Uterus (tissue), 4 donors: ENCODE data around the gene IPO13. TPM values are rescaled to one million over a fixed set of nuclear protein-coding genes. Genes with fewer than 3 reads are reported as not detected.

Source experiments
- DNase-seq, 2 donors: peaks; one replicate each; pipeline ENCODE4 v3.0.0-alpha.2; 2019 to 2020
- H3K27ac ChIP-seq, 2 donors: fragments of 200-600 bp; sonication (generic); 1 replicate in 1 of 2; 2 replicates in 1 of 2; pipeline ENCODE4 v1.5.1; 2016 to 2018
- H3K27me3 ChIP-seq, 2 donors: fragments of 200-600 bp; sonication (generic); one replicate each; pipeline ENCODE4 v1.5.1; 2018 to 2019; ENCODE audit warnings: control low read depth in 1 of 2
- H3K36me3 ChIP-seq, 2 donors: fragments of 200-600 bp; sonication (generic); one replicate each; pipeline ENCODE4 v1.5.1; 2019; ENCODE audit warnings: control low read depth in 1 of 2
- H3K4me1 ChIP-seq, 2 donors: fragments of 200-600 bp; sonication (generic); one replicate each; pipeline ENCODE4 v1.5.1; 2018 to 2019; ENCODE audit warnings: control low read depth in 1 of 2
- H3K4me3 ChIP-seq, 2 donors: fragments of 200-600 bp; sonication (generic); 1 replicate in 1 of 2; 2 replicates in 1 of 2; pipeline ENCODE4 v1.5.1; 2018 to 2019; ENCODE audit warnings: mild to moderate bottlenecking in 1 of 2
- H3K9me3 ChIP-seq, 2 donors: fragments of 200-600 bp; sonication (generic); one replicate each; pipeline ENCODE4 v1.5.1; 2019; ENCODE audit warnings: control low read depth in 1 of 2
- CTCF ChIP-seq, 4 experiments: fragments of 200-600 bp in 2 of 4; fragments of 450-650 bp in 2 of 4; sonication (generic) in 2 of 4; IDR thresholded peaks; one replicate each; pipeline ENCODE4 v1.5.1; 2016 to 2019; ENCODE audit warnings: antibody characterized with exemption in 4 of 4, mild to moderate bottlenecking in 2 of 4, moderate library complexity in 1 of 4
- POLR2A ChIP-seq, 2 donors: fragments of 450-650 bp; IDR thresholded peaks; one replicate each; pipeline ENCODE4 v1.6.1; 2016; ENCODE audit warnings: antibody characterized with exemption in 2 of 2, mild to moderate bottlenecking in 1 of 2, moderate library complexity in 1 of 2
- intact Hi-C: fragments of 100-400 bp; cut with DNase I; formaldehyde crosslinking; loops from one replicate; pipeline ENCODE4 v1.15.1; 2023; ENCODE audit warnings: low total_unique reads
- total RNA-seq, 4 donors: library from RNA; depleted of rRNA in 3 of 4; stranded (reverse); fragments of >200 nt in 3 of 4; gene quantifications; one replicate each; pipeline versions ENCODE4 v1.1.0 to v1.2.4, GENCODE V29; 2014 to 2023
- donor health status: DM: yes; HTN: yes; CAD: no.

Gene IPO13
- total RNA-seq, 4 donors from 2014 or later: 6.9 to 26.7 (median 18.0) TPM

DNA sequence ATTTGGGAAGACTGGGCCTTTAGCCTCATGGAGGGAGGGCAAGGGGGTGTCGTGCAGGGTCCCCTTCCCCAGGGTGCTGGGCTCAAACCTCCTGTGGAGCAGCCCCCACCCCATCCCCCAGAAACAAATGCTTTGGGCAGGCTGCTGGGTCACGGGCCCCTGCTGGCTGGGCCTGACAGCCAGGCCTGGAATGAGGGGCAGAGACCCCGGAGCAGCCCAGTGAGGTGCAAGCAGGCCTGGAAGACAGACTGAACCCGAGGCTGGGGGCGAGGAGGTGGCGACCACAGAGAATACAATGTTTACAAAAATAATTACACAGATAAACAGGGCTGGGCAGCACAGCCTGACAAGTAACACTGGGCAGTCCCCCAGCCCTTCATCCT is 50.0 kb downstream of the IPO13 start:
- TF ChIP-seq POLR2A (IDR thresholded peaks at IDR 0.05) (no peak), CTCF (IDR thresholded peaks at IDR 0.05) (no peak)
- Histone ChIP-seq H3K4me1 (no peaks in the 10 kb centered on the region), H3K9me3 (no peaks in the 10 kb centered on the region), H3K27me3 (no peaks in the 10 kb centered on the region), H3K36me3 (no peaks in the 10 kb centered on the region), H3K27ac (peak overlapping the region in 1 of 2 donors; percentile 16), H3K4me3 (no peak overlapping the region)
- DNase-seq: no peak
- intact Hi-C loops: no loop called here

DNA sequence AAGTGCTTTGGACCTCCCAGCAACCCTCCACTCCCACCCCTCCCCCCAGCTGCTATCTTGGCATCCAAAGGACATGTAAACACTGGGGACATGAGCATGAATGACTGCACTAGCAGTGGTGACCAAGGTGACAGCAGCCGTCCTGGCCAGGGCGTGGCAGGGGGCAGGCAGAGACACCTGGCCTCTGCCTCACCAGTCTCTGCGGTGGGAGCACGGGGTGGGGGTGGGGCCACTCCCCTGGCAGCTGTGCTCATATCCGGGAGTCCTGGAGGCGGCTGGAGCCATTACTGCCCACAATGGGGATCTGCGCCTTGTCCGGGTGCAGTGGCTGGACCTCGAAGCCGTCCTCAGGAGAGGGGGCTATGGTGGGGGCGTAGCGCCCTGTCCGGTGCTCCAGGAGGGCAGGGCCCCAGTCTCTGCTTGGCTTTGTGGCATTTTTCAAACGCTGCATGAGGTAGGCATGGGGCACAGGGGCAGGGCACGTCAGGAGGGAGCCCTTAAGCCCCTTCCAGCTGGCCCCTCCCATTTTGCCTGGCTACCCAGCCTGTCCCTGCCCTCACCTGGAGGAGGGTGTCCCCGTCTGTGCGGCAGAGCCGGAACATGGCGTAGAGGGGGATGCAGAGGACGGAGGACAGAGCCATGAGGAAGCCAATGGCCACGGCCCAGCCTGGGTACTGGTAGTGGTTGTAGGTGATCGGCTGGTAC is 50.7 kb downstream of the IPO13 start:
- intact Hi-C loops: no loop called here
- Histone ChIP-seq H3K36me3 (no peaks in the 10 kb centered on the region), H3K4me1 (no peaks in the 10 kb centered on the region), H3K27ac (peak overlapping the region in 1 of 2 donors; percentile 16), H3K27me3 (no peaks in the 10 kb centered on the region), H3K4me3 (no peak overlapping the region), H3K9me3 (no peaks in the 10 kb centered on the region)
- TF ChIP-seq CTCF (IDR thresholded peaks at IDR 0.05) (no peak), POLR2A (IDR thresholded peaks at IDR 0.05) (no peak)
- DNase-seq: no peak

- no peak overlapping the region for H3K4me3 ChIP-seq
- no peaks in the 10 kb centered on the region for H3K9me3 ChIP-seq
- no peaks in the 10 kb centered on the region for H3K4me1 ChIP-seq
- DNase-seq: no peak
- no peaks in the 10 kb centered on the region for H3K27me3 ChIP-seq
- H3K36me3 ChIP-seq: no peaks in the 10 kb centered on the region
- TF ChIP-seq CTCF (IDR thresholded peaks at IDR 0.05) (no peak), POLR2A (IDR thresholded peaks at IDR 0.05) (no peak)
- intact Hi-C loops: no loop called here
- no peak overlapping the region for H3K27ac ChIP-seq
Observed at GRCh38 chr1:43998000-43998378, 51.2 kb downstream of the IPO13 start.

GRCh38 chr1:43999455-43999854 is 52.7 kb downstream of the IPO13 start:
- no peak overlapping the region for H3K27ac ChIP-seq
- no peaks in the 10 kb centered on the region for H3K36me3 ChIP-seq
- no peaks in the 10 kb centered on the region for H3K4me1 ChIP-seq
- no peak for DNase-seq
- H3K4me3 ChIP-seq: no peak overlapping the region
- TF ChIP-seq CTCF (IDR thresholded peaks at IDR 0.05) (no peak), POLR2A (IDR thresholded peaks at IDR 0.05) (no peak)
- H3K9me3 ChIP-seq: no peaks in the 10 kb centered on the region
- intact Hi-C loops: no loop called here
- H3K27me3 ChIP-seq: no peaks in the 10 kb centered on the region

- H3K4me1 ChIP-seq: no peaks in the 10 kb centered on the region
- H3K4me3 ChIP-seq: no peak overlapping the region
- no peaks in the 10 kb centered on the region for H3K9me3 ChIP-seq
- TF ChIP-seq POLR2A (IDR thresholded peaks at IDR 0.05): no peak
- TF ChIP-seq CTCF (IDR thresholded peaks at IDR 0.05): no peak
- intact Hi-C loops: no loop called here
- no peak overlapping the region for H3K27ac ChIP-seq
- no peaks in the 10 kb centered on the region for H3K36me3 ChIP-seq
- DNase-seq: no peak
- H3K27me3 ChIP-seq: no peaks in the 10 kb centered on the region
Observed at GRCh38 chr1:44000122-44000665, 53.4 kb downstream of the IPO13 start.
